Measurements from ENCODE around the gene ANKRD12.

Gene ANKRD12

DNA sequence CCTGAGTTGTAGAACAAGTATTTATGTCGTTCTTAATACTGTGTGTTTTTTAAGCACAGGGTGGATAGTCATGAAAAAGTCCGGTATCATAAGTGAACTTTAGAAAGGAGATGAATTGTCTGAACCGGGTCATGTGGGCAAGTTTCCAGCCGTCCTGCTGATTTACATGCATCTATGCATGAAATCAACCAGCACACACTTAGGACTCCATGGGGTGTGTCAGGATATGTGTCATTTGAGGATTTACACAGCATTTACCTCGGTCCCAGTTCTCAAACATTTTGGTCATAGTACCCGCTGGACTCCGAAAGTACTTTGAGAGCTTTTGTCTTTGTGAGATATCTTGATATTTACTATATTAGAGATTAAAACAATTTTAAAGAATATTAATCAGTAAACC, 150.5 kb downstream of the ANKRD12 start:
- TF ChIP-seq, protein P1, sequence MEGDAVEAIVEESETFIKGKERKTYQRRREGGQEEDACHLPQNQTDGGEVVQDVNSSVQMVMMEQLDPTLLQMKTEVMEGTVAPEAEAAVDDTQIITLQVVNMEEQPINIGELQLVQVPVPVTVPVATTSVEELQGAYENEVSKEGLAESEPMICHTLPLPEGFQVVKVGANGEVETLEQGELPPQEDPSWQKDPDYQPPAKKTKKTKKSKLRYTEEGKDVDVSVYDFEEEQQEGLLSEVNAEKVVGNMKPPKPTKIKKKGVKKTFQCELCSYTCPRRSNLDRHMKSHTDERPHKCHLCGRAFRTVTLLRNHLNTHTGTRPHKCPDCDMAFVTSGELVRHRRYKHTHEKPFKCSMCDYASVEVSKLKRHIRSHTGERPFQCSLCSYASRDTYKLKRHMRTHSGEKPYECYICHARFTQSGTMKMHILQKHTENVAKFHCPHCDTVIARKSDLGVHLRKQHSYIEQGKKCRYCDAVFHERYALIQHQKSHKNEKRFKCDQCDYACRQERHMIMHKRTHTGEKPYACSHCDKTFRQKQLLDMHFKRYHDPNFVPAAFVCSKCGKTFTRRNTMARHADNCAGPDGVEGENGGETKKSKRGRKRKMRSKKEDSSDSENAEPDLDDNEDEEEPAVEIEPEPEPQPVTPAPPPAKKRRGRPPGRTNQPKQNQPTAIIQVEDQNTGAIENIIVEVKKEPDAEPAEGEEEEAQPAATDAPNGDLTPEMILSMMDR (IDR thresholded peaks at IDR 0.05; ENCODE audit: borderline replicate concordance, insufficient read depth, low read depth, low read length), result no peak

DNA sequence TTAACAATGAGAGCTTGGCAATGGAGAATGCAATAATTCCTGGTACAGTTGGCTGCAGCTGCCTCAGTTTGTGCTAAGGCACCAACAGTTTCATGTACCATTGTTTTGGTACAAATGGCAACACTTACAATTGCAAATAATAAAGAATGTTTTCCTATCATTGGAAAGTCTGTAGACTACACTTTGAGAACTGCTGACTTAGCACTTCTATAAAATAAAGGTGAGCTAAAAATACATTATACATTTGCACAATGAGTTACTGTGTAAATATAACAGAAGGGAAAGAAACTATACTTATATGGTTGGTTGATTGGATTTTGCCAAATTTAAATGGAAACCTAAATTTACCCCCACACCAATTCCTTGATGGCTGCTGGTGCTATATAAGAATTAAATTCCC, 153.1 kb downstream of the ANKRD12 start:
- TF ChIP-seq, protein P1 (IDR thresholded peaks at IDR 0.05; ENCODE audit: borderline replicate concordance, insufficient read depth, low read depth, low read length), result no peak
- H3K4me3 ChIP-seq (ENCODE audit: low read depth, low read length), result no peak overlapping the region

More for the DNA sequence above, 150.5 kb downstream of the ANKRD12 start:
- no peak overlapping the region for H3K4me3 ChIP-seq (ENCODE audit: low read depth, low read length)

DNA sequence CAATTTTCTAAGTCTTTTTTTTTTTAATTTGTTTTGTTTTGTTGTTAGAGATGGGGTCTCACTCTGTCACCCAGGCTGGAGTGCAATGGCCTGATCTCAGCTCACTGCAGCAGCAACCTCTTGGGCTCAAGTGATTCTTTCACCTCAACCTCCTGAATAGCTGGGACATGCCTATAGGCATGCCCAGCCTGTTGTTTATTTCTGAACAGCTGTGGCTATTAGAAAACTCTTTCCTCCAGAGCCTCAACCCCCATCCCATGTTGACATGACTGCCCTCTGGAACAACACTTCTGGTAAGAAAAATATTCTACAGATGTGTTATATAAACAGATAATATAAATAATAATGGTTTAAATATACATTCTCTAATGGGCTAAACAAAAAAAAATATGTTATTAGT, 153.6 kb downstream of the ANKRD12 start:
- TF ChIP-seq, protein P1 (IDR thresholded peaks at IDR 0.05; ENCODE audit: borderline replicate concordance, insufficient read depth, low read depth, low read length), result no peak
- H3K4me3 ChIP-seq (ENCODE audit: low read depth, low read length), result no peak overlapping the region

DNA sequence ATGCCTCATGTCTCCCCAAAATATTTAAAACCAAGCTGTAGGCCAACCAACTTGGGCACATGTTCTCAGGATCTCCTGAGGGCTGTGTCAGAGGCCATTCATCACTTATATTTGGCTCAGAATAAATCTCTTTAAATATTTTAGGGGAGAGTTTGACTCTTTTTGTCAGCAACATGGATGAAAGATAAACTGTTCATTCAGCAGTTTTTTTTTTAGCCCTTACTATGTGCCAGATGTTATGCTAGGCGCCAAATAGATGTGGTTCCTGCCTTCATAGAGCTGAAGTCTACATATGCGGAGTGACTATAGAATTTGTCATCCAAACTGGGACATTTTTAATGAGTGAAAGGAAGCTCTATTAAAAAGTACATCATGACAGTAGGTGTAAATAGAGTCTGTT, 155.5 kb downstream of the ANKRD12 start:
- H3K4me3 ChIP-seq (ENCODE audit: low read depth, low read length), result no peak overlapping the region
- TF ChIP-seq, protein P1 (IDR thresholded peaks at IDR 0.05; ENCODE audit: borderline replicate concordance, insufficient read depth, low read depth, low read length), result no peak

DNA sequence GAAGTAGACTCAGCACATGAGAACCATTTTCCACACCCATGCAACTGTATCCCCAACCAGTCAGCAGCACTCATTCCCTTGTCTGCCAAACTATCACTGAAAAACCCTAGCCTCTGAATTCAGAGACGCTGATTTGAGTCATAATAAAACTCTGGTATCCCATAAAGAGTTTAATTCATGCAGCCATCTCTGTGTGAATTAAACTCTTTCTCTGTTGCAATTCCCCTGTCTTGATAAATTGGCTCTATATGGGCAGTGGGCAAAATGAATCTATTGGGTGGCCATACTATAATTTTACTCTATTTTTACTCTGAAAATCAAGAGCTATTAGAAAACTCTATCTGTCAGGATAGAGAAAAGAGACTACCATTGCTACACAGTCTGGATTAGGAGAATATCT, 157.4 kb downstream of the ANKRD12 start:
- no peak overlapping the region for H3K4me3 ChIP-seq (ENCODE audit: low read depth, low read length)
- TF ChIP-seq, protein P1 (IDR thresholded peaks at IDR 0.05; ENCODE audit: borderline replicate concordance, insufficient read depth, low read depth, low read length), result no peak

DNA sequence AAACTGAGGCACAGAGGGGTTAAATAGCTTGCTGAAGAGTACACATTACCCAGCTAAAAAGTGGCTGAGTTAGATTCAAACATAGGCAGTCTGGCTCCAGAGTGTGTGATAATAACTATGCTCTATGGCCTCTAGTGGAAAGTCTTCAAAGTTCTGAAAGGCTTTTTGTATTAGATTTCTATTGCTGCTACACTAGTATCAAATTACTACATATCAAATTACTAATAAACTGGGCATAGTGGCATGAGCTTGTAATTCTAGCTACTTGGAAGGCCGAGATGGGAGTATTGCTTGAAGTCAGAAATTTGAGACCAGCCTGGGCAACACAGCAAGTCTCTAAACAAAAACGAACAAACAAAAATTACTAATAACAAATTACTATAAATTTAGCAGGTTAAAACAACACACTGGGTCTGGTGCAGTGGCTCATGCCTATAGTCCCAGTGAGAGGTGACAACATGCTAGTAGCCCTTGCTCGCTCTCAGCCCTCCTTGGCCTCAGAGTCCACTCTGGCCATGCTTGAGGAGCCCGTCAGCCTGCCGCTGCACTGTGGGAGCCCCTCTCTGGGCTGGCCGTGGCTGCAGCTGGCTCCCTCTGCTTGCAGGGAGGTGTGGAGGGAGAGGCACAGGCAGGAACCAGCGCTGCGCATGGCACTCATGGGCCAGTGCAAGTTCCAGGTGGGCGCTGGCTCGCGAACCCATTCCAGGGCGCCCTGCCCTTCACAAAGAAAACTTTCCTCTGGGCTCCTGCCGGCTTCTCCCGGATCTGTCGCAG, 159.8 kb downstream of the ANKRD12 start:
- H3K4me3 ChIP-seq (ENCODE audit: low read depth, low read length), result no peak overlapping the region
- TF ChIP-seq, protein P1 (IDR thresholded peaks at IDR 0.05; ENCODE audit: borderline replicate concordance, insufficient read depth, low read depth, low read length), result no peak

DNA sequence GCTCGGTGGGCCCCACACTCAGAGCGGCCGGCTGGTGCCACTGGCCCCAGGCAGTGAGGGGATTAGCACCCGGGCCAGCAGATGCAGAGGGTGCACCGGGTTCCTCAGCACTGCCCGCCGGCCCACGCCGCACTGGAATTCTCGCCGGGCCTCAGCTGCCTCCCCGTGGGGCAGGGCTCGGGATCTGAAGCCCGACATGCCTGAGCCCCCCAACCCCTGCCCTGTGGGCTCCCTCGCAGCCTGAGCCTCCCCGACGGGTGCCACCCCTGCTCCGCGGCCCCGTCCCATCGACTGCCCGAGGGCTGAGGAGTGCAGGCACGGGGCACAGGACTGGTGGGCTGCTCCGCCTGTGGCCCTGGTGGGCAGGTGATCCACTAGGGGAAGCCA, 160.4 kb downstream of the ANKRD12 start:
- H3K4me3 ChIP-seq (ENCODE audit: low read depth, low read length), result no peak overlapping the region

More for the DNA sequence above, 160.4 kb downstream of the ANKRD12 start:
- TF ChIP-seq, protein P1 (IDR thresholded peaks at IDR 0.05; ENCODE audit: borderline replicate concordance, insufficient read depth, low read depth, low read length), result no peak
